T-helper 22 cell (primary cell): Measurements from ENCODE around the gene TPRN.

Source experiments
- DNase-seq: peaks from one replicate; pipeline ENCODE4 v3.0.0-alpha.2; 2020; ENCODE audit warnings: low read depth

Gene TPRN

GRCh38 chr9:137172901-137173795 lies 27.4 kb downstream of the TPRN start:
- DNase-seq: no peak

- DNase-seq: no peak
Observed at GRCh38 chr9:137171149-137171900, 29.2 kb downstream of the TPRN start.

GRCh38 chr9:137170486-137171148 lies 29.9 kb downstream of the TPRN start:
- no peak for DNase-seq

- no peak for DNase-seq
Observed at GRCh38 chr9:137169896-137170358, 30.6 kb downstream of the TPRN start, which contains the start of gene LRRC26. LRRC26 (minus strand) TSS chr9:137170051; CDS start chr9:137169943, 108 bp downstream.

- DNase-seq: no peak
Observed at GRCh38 chr9:137168904-137169856, 31.4 kb downstream of the TPRN start.

GRCh38 chr9:137168573-137168903 lies 32.0 kb downstream of the TPRN start:
- no peak for DNase-seq

- DNase-seq: no peak
Observed at GRCh38 chr9:137167747-137168572, 32.6 kb downstream of the TPRN start.

GRCh38 chr9:137167277-137167746 lies 33.2 kb downstream of the TPRN start:
- DNase-seq: no peak

- DNase-seq: no peak
Observed at GRCh38 chr9:137166380-137167229, 33.9 kb downstream of the TPRN start.

- DNase-seq: no peak
Observed at GRCh38 chr9:137165250-137165836, 35.2 kb downstream of the TPRN start.

GRCh38 chr9:137164370-137165249 lies 35.9 kb downstream of the TPRN start:
- no peak for DNase-seq

- no peak for DNase-seq
Observed at GRCh38 chr9:137163805-137164204, 36.7 kb downstream of the TPRN start.

GRCh38 chr9:137163365-137163715 lies 37.2 kb downstream of the TPRN start:
- no peak for DNase-seq

GRCh38 chr9:137162505-137163364 lies 37.8 kb downstream of the TPRN start:
- DNase-seq: no peak

- DNase-seq: no peak
Observed at GRCh38 chr9:137161558-137162486, 38.7 kb downstream of the TPRN start.
